ENCODE results near the gene IL25. TPM values are rescaled to one million over a fixed set of nuclear protein-coding genes. Genes with fewer than 3 reads are reported as not detected.

Gene IL25
- total RNA-seq, 1 donor = not detected

- no peaks in the 10 kb centered on the region for H3K27me3 ChIP-seq (ENCODE audit: insufficient read depth, low read length)
- no peak for DNase-seq (ENCODE audit: insufficient read length, low spot score, missing footprints)
- no peak overlapping the region for H3K27ac ChIP-seq (ENCODE audit: low read depth, low read length)
- no peak for TF ChIP-seq CTCF (IDR thresholded peaks at IDR 0.05; ENCODE audit: extremely low read depth, low read depth, low read length)
- no peak overlapping the region for H3K4me3 ChIP-seq (ENCODE audit: insufficient read depth, low read length)
- H3K4me2 ChIP-seq (ENCODE audit: insufficient read depth, low read length) = no peak overlapping the region
- no peaks in the 10 kb centered on the region for H4K20me1 ChIP-seq (ENCODE audit: insufficient read depth, low read length)
- no peaks in the 10 kb centered on the region for H3K4me1 ChIP-seq (ENCODE audit: insufficient read depth, low read length)
- H3K9me3 ChIP-seq (ENCODE audit: low read depth, low read length) = no peaks in the 10 kb centered on the region
- no peak overlapping the region for H2AFZ ChIP-seq (ENCODE audit: low read length)
- H3K79me2 ChIP-seq (ENCODE audit: insufficient read depth, low read length) = no peaks in the 10 kb centered on the region
- no peaks in the 10 kb centered on the region for H3K36me3 ChIP-seq (ENCODE audit: insufficient read depth, low read length)
These were observed 32.9 kb upstream of the IL25 start for GRCh38 chr14:23339506-23340268.

GRCh38 chr14:23344481-23344880, 28.1 kb upstream of the IL25 start:
- Histone ChIP-seq H2AFZ (ENCODE audit: low read length) (no peak overlapping the region), H3K27ac (ENCODE audit: low read depth, low read length) (no peak overlapping the region), H3K4me1 (ENCODE audit: insufficient read depth, low read length) (no peaks in the 10 kb centered on the region), H4K20me1 (ENCODE audit: insufficient read depth, low read length) (no peaks in the 10 kb centered on the region), H3K79me2 (ENCODE audit: insufficient read depth, low read length) (no peaks in the 10 kb centered on the region), H3K9me3 (ENCODE audit: low read depth, low read length) (no peaks in the 10 kb centered on the region), H3K4me2 (ENCODE audit: insufficient read depth, low read length) (no peak overlapping the region), H3K4me3 (ENCODE audit: insufficient read depth, low read length) (no peak overlapping the region), H3K36me3 (ENCODE audit: insufficient read depth, low read length) (no peaks in the 10 kb centered on the region), H3K27me3 (ENCODE audit: insufficient read depth, low read length) (no peaks in the 10 kb centered on the region)
- DNase-seq (ENCODE audit: insufficient read length, low spot score, missing footprints) = peak; percentile 29
- peak; percentile 12 for TF ChIP-seq CTCF (IDR thresholded peaks at IDR 0.05; ENCODE audit: extremely low read depth, low read depth, low read length)

GRCh38 chr14:23345987-23346692, 26.5 kb upstream of the IL25 start:
- H3K27ac ChIP-seq (ENCODE audit: low read depth, low read length) = no peak overlapping the region
- H3K36me3 ChIP-seq (ENCODE audit: insufficient read depth, low read length) = no peaks in the 10 kb centered on the region
- no peaks in the 10 kb centered on the region for H3K9me3 ChIP-seq (ENCODE audit: low read depth, low read length)
- no peaks in the 10 kb centered on the region for H3K79me2 ChIP-seq (ENCODE audit: insufficient read depth, low read length)
- H4K20me1 ChIP-seq (ENCODE audit: insufficient read depth, low read length) = peaks cover 2% of the 10 kb centered on the region
- H3K27me3 ChIP-seq (ENCODE audit: insufficient read depth, low read length) = no peaks in the 10 kb centered on the region
- no peak overlapping the region for H2AFZ ChIP-seq (ENCODE audit: low read length)
- H3K4me2 ChIP-seq (ENCODE audit: insufficient read depth, low read length) = no peak overlapping the region
- no peaks in the 10 kb centered on the region for H3K4me1 ChIP-seq (ENCODE audit: insufficient read depth, low read length)
- TF ChIP-seq CTCF (IDR thresholded peaks at IDR 0.05; ENCODE audit: extremely low read depth, low read depth, low read length) = no peak
- H3K4me3 ChIP-seq (ENCODE audit: insufficient read depth, low read length) = no peak overlapping the region
- DNase-seq (ENCODE audit: insufficient read length, low spot score, missing footprints) = peak; percentile 30

GRCh38 chr14:23346693-23347405, 25.8 kb upstream of the IL25 start:
- H3K79me2 ChIP-seq (ENCODE audit: insufficient read depth, low read length) = no peaks in the 10 kb centered on the region
- peaks cover 5% of the 10 kb centered on the region for H4K20me1 ChIP-seq (ENCODE audit: insufficient read depth, low read length)
- TF ChIP-seq CTCF (IDR thresholded peaks at IDR 0.05; ENCODE audit: extremely low read depth, low read depth, low read length) = no peak
- no peaks in the 10 kb centered on the region for H3K9me3 ChIP-seq (ENCODE audit: low read depth, low read length)
- no peak overlapping the region for H3K27ac ChIP-seq (ENCODE audit: low read depth, low read length)
- H2AFZ ChIP-seq (ENCODE audit: low read length) = no peak overlapping the region
- no peak overlapping the region for H3K4me3 ChIP-seq (ENCODE audit: insufficient read depth, low read length)
- H3K4me2 ChIP-seq (ENCODE audit: insufficient read depth, low read length) = no peak overlapping the region
- H3K27me3 ChIP-seq (ENCODE audit: insufficient read depth, low read length) = no peaks in the 10 kb centered on the region
- peak; percentile 62 for DNase-seq (ENCODE audit: insufficient read length, low spot score, missing footprints)
- H3K36me3 ChIP-seq (ENCODE audit: insufficient read depth, low read length) = no peaks in the 10 kb centered on the region
- H3K4me1 ChIP-seq (ENCODE audit: insufficient read depth, low read length) = peaks cover 2% of the 10 kb centered on the region

Measured in osteoblast (primary cell).